Gastrocnemius medialis (tissue), 4 donors: ENCODE measurements around the gene FARP1.

Source experiments
- POLR2A ChIP-seq, 2 donors: fragments of 450-650 bp; IDR thresholded peaks; one replicate each; pipeline ENCODE4 v1.6.1; 2017; ENCODE audit warnings: antibody characterized with exemption in 2 of 2, mild to moderate bottlenecking in 2 of 2, moderate library complexity in 2 of 2
- TF ChIP-seq, protein P1 (sequence below), 5 experiments: fragments of 450-650 bp in 3 of 5; fragments of 200-600 bp in 2 of 5; sonication (generic) in 2 of 5; IDR thresholded peaks in 4 of 5; conservative IDR thresholded peaks in 1 of 5; 1 replicate in 4 of 5; 2 replicates in 1 of 5; pipeline ENCODE4 v1.5.1; 2016 to 2019; ENCODE audit warnings: antibody characterized with exemption in 5 of 5, mild to moderate bottlenecking in 3 of 5, moderate library complexity in 3 of 5

DNA sequence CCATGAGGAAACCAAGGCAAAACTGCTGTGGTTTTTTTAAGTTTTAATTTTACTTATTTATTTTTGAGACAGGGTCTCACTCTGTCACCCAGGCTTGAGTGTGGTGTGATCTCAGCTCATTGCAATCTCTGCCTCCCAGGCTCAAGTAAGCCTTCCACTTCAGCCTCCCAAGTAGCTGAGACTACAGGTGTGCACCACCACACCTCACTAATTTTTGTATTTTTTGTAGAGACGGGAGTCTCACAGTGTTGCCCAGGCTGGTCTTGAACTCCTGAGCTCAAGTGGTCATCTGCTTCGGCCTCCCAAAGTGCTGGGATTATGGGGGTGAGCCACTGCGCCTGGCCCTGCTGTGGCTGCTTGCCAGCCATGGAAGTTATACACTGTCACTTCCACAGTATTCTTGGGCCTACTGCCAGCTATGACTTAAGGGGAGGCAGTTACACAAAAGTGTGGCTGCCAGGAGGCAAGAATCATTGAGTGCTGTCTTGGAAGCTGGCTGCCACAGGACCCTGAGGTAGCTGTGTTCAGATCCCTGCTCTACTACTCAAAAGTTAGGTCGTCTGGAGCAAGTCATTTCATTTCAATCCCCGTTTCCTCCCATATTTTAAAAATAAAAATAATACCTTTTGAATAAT, 12.7 kb downstream of the FARP1 start:
- TF ChIP-seq, protein P1, sequence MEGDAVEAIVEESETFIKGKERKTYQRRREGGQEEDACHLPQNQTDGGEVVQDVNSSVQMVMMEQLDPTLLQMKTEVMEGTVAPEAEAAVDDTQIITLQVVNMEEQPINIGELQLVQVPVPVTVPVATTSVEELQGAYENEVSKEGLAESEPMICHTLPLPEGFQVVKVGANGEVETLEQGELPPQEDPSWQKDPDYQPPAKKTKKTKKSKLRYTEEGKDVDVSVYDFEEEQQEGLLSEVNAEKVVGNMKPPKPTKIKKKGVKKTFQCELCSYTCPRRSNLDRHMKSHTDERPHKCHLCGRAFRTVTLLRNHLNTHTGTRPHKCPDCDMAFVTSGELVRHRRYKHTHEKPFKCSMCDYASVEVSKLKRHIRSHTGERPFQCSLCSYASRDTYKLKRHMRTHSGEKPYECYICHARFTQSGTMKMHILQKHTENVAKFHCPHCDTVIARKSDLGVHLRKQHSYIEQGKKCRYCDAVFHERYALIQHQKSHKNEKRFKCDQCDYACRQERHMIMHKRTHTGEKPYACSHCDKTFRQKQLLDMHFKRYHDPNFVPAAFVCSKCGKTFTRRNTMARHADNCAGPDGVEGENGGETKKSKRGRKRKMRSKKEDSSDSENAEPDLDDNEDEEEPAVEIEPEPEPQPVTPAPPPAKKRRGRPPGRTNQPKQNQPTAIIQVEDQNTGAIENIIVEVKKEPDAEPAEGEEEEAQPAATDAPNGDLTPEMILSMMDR (IDR thresholded peaks at IDR 0.05 in 4 of 5, conservative IDR thresholded peaks at IDR 0.05 in 1 of 5): no peak
- TF ChIP-seq POLR2A (IDR thresholded peaks at IDR 0.05): no peak
